SKM-1 treated with dmso at 0.1 percent for 144 hours (cell line): ENCODE results near the gene IL1R2.

ENCODE experiments used
- DNase-seq: peaks from one replicate; lab custom pipeline; 2025; ENCODE audit not compliant: unreplicated experiment; lab: John Stamatoyannopoulos, UW

IL1R2 gene, protein sequence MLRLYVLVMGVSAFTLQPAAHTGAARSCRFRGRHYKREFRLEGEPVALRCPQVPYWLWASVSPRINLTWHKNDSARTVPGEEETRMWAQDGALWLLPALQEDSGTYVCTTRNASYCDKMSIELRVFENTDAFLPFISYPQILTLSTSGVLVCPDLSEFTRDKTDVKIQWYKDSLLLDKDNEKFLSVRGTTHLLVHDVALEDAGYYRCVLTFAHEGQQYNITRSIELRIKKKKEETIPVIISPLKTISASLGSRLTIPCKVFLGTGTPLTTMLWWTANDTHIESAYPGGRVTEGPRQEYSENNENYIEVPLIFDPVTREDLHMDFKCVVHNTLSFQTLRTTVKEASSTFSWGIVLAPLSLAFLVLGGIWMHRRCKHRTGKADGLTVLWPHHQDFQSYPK

DNA sequence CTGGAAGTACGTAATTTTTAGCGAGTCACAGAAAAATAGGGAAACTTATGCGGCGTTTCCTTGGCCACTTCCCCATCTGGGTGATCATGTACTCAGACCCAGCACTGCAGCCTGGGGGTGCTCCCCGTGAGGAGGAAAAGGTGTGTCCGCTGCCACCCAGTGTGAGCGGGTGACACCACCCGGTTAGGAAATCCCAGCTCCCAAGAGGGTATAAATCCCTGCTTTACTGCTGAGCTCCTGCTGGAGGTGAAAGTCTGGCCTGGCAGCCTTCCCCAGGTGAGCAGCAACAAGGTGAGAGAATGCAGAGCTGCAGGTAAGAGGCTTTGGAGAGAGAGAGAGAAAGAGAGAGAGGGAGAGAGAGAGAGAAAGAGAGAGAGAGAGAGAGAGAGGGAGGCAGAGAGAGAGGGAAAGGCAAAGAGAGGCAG lies at the start of gene IL1R2:
IL1R2 (plus strand) TSS at position 240 of the 425 bp plus-strand sequence. CDS start 16,616 bp downstream, outside the sequence.
- DNase-seq = peak; percentile 71

DNA sequence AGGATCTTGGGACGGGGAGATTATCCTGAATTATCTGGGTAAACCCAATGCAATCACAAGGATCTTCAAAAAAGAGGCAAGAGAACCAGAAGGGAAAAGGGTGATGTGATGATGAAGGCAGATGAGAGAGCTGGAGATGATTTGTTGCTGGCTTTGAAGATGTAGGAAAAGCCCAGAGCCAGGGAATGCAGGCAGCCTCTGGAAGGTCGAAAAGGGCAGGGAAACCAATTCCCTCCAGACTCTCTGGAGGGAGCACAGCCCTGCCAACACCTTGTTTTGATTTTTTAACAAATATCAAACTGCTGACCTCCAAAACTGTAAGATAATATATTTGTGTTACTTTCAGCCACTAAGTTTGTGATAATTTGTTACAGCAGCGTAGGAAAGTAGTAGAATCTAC lies 48.9 kb upstream of the IL1R2 start:
- no peak for DNase-seq

DNA sequence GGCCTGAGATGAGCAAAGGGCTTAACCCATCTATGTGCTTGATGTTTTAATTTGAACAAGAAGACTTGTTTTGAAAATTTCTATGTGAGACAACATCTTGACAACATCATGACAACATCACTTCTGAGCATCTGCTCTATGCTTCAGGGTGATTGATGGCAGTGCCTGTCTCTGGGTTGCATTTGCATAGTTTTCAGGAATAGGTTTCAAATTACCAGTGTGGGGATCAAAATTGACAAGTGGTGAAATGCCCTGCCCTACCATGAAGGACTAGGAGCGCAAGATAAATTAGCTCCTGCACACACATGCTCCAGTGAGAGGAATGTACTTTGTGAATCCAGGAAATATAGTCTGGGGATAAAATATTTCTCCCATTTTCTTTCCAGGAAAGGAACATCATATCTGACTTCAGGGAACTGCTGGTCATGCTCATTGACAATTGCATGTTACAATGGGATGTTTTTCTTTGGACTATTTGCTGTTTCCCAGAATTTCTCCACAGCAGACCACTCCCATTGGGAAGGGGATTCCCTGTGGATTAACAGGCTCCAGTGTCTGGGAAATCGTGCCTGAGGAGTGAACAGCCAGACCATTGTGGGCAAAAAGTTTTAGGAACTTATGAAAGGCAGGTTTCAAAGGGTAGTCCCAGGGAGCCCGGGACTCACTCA lies 45.3 kb upstream of the IL1R2 start:
- DNase-seq = no peak

DNA sequence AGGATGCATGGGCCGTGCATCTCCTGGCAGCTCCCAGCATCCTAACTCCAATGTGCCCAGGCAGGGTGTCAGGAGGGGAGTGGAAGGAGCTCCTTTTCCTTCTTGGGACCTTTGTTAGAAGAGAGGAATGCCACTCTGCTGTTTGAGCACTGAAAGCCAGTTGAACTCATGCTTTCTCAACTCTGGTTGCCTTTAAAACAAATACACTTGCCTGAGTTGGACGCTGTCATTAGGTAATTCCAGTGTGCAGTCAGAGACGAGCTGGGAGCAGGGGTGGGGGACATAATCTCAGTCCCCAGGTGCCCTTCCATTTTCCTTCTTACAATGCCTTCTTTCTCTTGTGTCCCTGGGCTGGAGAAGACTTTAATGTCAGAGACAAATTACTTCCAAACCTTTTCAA lies 44.4 kb upstream of the IL1R2 start:
- no peak for DNase-seq

DNA sequence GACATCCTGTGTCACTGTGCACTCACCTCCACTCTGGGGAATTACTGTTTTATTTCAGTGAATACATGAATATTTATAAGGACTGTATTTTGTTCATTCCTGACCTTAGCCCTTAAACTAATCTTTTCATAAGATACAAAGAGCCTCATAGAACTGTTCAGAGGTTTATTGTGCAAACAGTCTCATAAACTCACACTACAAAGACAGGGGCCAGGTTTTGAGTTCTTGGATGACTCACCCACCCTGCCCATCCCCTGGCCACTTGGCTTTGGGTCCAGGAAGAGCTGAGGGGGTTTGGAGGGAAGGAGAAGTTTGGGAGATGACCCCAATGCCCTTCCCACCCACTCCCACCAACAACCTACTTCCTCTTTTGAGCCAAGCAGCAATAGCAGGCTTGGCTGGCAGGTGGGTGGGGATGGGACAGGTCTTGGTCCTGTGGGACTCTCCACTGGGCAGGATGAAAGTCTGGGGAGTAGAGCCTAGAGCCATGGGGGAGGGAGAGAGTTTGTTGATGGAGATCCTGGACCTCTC lies 43.1 kb upstream of the IL1R2 start:
- DNase-seq = no peak

DNA sequence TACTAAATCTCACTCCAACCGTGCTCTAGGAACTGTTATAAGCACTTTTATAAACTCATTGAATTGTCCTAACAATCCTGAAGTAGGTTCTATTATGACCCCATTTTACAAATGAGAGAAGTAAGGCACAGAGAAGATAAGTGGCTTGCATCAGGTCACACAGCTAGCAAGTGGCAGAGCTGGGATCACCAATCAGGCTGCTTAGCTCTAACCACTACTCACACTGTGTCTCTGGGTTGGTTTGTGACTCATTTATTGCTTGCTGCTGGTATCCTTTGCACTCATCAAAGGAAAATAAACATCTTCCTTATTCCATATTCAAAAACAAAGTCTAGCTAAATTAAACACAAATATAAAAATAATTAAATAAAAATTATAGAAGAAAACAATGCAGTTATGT lies 42.5 kb upstream of the IL1R2 start:
- no peak for DNase-seq

DNA sequence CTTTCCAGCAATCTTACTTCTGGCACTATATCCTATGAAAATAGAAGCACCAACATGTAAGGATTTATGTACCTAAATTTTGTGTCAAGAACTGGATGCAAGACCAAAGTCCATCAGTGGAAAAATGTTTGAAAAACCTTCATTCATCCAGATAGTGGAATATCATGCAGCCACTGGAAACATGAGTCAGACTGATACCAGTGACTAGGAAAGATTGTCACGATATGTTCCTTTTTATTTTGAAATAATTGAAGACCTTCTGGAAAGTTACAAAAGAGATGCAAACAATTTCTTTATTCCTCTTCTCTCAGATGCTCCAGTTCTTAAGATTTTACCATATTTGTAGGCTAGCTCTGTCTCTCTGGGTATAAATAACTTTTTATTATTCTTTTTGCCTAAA lies 40.5 kb upstream of the IL1R2 start:
- DNase-seq = no peak

DNA sequence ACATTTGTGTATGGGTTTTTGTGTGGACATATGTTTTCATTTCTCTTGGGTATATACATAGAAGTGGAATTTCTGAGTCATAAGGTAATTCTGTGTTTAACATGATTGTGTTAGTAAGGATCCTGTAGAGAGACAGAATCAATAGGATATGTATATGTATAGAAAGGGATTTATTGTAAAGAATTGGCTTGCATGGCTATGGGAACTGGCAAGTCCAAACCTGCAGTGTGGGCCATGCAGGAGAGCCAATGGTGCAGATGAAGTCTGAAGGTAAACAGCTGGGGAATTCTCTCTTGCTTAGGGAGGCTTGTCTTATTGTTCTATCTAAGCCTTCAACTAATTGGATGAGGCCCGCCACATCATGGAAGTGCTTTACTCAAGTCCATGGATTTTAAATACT lies 39.2 kb upstream of the IL1R2 start:
- no peak for DNase-seq

DNA sequence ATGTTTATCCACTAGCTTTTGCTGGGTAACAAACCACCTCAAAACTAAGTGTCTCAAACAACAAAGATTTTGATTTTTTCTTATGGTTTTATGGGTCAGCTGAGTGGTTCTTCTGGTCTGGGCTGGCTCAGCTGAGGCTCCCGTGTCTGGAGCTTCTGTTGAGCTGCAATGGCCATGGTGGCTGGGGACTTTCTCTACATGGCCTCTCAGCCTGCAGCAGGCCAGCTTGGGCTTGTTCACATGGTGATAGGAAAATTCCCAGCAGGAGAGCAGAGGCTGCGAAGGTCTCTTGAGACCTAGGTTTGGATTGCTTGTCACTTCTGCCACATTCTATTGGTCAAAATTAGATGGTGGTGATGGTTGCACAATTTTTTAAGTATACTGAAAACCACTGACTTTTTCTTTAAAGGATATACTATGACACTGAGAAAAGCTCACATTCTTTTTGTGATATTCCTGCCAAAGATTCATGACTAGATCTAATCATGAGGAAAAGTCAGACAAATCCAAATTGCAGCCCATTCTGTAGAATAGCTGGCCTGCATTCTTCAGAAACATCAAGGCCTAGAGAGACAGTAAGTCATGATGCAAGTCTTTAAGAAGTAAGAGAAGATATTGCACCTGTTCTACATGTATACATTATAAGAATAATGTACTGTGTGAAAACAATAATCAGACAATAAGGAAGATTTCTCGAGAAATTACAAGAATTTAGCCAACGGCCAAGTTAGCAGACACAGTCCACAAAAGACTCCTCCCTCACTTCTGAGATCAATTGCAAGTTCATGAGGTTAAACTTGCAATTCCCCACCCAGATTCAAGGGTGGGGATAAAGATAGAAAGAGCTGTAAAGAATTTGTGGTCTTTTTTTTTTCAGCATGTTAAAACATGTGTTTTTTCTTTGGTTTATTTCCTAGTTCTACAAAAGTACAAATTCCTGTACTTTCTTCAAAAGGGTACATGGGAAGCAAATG lies 35.0 kb upstream of the IL1R2 start:
- no peak for DNase-seq

DNA sequence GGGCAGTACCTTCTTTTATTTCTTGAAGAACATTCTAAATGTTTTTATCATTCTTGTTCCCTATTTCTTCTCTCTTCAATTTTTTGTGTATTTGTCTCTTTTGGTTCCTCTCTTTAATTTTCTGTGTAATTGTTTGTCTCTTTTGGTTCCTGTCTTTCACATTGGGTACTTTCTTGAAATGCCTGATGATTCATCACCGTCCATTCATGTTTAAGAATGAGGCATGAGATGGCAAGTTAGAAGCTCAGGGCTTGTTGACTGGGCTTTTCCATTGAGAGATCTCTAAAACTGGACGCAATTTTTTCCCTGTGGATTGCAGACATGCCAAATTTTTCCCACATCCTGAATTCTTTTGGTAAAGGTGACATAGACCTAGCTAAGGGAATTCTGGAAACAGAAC lies 33.7 kb upstream of the IL1R2 start:
- DNase-seq = no peak

DNA sequence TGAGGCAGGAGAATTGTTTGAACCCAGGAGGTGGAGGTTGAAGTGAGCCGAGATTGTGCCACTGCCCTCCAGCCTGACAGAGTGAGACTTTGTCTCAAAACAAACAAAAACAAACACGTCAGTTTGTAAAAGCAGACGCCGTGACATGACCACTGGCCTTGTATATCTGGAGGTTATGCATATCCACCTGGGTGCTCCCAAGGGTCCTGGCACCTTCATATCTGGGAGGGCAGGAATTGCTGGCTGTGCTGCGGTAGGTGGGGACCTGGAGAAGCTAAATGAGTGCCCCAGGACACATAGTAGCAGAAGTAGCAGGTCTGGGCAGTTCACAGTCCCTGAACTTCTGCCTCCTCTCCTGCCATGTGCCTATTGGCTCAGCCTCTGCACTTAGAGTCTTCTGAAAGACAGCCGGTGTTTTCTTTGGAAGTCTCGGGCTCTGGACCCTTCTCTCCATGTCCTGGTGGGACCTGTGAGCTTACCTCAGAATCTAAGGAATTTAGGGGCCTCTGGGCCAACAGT lies 30.9 kb upstream of the IL1R2 start:
- DNase-seq = peak; percentile 72

DNA sequence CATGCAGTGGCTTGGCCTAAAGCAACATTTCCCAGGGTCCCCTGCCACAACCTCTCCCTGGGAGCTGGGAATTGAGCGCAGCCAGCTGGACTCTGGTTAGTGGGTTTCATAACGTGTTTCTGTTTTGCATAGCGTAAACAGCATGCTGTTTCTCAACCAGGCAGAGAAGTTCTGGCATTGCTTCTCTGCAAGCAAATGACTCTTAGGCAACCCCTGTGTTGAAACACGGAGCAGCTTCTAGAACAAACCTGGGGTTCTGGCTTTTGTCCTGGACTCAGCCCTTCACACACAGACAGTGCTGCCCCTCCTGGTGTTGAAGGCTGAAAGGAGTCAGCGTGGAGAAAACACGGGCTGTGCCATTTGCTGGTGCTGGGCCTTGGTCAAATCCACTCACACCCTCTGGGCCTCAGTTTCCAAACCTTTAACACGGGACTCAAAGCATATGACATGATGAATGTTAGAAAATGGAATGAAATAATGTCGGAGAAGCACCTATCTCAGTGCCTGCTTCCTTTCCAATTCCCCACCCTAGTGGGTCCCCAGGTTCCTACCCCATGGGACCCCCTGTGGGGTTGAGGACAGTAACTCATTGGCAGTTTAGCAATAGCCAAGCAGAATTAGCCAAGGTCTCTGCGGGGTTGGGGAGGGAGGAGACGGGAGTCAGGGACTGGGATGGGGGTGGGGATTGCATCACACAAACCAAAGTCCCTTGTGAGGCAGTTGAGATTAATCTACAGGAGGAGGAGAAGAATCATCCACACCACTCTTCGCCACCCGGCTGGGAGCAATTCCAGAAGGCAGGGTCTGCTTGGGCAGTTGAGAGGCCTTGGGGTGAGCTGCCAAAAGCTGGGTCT lies 30.2 kb upstream of the IL1R2 start:
- peak; percentile 89 for DNase-seq

DNA sequence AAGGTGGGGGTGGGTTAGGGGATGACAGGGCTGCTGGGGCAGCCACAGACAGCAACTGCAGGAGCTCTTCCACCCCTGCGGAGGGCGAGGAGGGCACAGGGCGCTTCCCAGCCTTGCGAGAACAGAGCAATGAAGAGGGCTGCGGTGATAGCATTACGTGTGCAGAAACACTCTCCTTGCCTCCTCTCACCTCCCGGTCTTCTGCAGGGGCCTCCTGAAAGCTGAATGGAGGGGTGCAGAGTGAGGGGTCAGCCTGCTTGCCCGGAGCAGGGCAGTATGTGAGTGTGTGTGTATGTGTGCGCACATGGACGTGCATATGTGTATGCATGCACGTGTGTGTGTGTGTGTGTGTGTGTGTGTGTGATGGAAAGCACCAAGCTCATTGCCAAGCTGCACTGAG lies 29.5 kb upstream of the IL1R2 start:
- DNase-seq = no peak

DNA sequence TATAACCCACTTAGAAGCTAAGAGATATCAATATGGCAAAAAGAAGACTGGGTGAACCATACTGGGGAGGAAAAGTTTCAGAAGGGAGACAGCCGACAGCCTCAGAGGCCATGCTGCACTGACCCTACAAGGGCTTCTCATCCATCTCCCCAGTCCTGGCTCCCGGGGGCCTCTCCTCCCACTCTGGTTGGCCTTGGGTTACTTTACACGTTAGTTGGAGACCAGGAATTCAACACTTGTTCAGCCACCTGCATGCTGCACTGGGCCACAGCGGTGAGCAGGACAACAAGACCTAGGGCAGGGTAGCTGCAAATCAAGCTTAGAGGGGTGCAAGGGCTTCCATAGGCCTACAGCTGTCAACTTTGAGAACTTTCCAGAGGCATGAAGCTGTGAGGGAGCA lies 28.6 kb upstream of the IL1R2 start:
- no peak for DNase-seq

DNA sequence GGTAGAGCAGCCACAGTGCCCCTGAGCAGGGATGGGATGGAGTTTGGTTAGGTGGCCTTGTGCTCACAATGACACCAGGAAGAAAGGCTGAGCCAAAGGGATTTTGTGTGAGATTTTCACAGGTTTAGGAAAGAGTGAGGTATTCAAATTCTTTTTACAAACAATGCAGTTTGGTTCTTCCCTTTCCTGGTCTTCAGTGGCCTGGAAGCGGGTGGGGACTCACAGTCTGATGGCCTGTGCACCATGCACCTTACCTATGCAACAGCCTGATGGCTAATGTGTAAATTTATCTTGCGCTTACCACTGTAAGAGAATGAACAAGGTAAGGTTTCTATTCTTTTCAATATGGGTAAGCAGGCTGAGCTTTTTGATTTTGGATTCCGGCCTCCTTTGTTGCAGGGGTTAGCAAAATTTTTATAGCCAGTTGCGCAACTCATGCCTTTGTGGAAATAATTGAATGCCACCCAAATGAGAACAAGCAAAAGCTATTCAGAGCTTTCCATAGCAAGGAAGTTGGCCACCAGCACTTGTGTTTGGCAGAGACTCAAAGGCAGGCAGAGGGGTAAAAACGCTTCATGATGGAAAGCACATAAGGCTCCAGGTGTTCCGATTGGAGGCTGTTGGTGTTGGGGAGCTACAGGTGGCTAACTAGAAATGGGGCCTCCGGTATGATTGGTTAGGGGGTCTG lies 23.8 kb upstream of the IL1R2 start:
- DNase-seq = no peak

DNA sequence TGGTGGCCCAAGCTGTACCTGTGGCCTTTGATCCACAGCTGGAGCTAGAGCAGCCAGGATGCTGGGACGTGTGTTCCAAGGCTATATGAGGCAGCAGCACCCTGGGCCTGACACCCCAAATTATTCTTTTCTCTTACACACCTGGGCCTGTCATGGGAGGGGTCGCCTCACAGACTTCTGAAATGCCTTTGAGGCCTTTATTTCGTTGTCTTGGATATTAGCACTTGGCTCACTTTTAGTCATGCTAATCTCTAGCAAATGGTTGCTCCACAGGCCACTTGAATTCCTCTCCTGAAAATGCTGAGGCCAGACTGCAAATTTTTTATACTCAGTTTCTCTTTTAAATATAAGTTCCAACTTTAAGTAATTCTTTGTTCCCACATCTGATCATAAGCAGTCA lies 22.0 kb upstream of the IL1R2 start:
- DNase-seq = no peak

DNA sequence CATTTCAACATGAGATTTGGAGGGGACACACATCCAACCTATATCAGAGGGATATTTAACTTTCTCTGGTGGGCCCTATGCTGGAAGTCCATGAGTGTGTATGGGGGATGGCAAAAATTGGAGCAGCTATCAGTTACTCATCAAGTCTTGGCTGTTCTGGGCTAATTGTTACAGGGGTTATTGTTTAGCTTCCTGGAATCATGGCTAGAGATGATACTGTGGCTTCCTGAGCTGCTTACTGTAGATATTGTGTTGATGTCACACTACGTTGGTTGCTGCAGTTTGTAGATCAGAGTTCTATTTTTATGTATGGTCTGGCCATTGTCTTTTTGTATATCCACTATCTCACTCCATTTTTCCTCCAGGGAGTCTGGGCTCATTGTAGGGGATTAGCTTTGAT lies 20.9 kb upstream of the IL1R2 start:
- no peak for DNase-seq

DNA sequence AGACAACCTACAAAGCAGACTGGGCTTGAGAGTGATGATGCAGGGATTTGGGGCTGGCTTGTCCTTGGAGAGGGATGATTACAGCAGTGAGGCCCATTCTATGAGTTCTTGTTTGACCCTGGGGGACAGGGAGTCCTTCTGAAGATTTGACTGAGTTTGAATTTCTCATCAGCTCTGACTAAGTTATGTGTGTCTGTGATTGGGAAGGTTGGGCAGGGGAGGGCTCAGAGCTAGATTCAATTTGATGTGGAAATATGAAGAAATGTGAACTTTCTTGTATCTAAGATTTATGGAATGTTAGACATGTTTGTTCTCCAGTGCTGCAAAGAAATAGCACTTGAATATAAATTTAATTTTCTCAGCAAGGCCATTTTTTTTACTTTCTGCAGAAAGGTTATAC lies 19.9 kb upstream of the IL1R2 start:
- DNase-seq = no peak

DNA sequence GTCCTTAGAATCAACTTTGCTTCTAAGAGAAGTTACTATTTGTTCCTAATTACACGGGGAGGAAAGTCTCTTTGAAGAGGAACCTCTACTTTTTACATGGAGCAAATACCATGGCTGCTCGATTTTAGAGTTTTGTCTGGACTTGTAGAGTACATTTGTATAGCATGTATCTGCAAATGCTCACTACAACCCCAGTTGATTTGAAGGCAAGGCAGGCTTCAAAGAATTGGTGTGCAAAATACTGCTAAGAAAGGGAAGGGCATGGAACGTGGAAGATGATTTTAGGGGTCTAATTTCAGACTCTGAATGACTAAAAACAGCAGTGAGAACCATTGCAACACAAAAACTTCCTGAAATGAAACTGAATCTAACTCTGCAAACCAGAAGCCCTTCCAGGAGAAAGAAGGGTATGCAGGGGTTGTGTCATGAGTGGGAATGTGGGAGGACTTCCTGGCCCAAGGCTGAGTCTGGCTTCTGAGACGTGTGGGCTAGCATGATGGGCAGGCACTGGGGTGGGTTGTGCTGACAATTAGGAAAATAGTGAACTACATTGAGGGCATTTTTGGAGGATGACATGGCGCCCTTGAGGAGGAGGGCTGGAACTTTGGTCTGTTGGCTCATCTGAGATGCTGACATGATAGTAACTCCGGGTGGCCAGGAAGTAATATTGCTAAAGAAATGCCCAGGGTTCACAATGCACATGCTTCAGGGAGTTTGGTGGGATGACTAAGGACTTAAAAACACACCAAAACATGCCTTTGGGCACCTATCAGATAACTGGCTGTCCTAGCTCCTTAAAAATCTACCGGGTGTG lies 18.9 kb upstream of the IL1R2 start:
- peak; percentile 69 for DNase-seq
